Loucy (cell line): ENCODE results near the gene H3-3A.

Experiments
- CTCF ChIP-seq: fragments of 200-600 bp; sonication (generic); conservative IDR thresholded peaks from 2 replicates; pipeline ENCODE4 v1.5.1; 2014; ENCODE audit warnings: mild to moderate bottlenecking, antibody characterized with exemption, low read length
- EZH2phosphoT487 ChIP-seq: fragments of 200-600 bp; IDR thresholded peaks from 2 replicates; pipeline ENCODE4 v1.6.1; 2018; ENCODE audit warnings: antibody characterized with exemption, mild to moderate bottlenecking, moderate library complexity, borderline replicate concordance

GRCh38 chr1:226066415-226067078 lies 4.0 kb downstream of the H3-3A start:
- TF ChIP-seq CTCF: no peak
- no peak for TF ChIP-seq EZH2phosphoT487
